GM12878 (cell line): ENCODE measurements around the gene PCDHGA5. TPM values are rescaled to one million over a fixed set of nuclear protein-coding genes. Genes with fewer than 3 reads are reported as not detected.
A peak's percentile ranks its signal among the peaks of the same experiment; 100 is the strongest.

Experiments
- ATAC-seq: fragments of 200-7000 bp; cut with Tn5 transposase; 3 replicates; pipeline ENCODE4 v1.9.1; 2020; ENCODE audit warnings: mild to moderate bottlenecking, moderate library complexity
- BruUV-seq: library from RNA; stranded (reverse); fragments of 400-500 nt; replicated peaks from 2 replicates; lab custom pipeline; 2021; lab: Mats Ljungman, UMichigan
- CTCF ChIA-PET: fragments of 300-600 bp; sonication (Branson Sonifier 250); formaldehyde crosslinking; extraction: SDS; loops from one replicate; lab custom pipeline; 2021; ENCODE audit warnings: inconsistent platforms; lab: Yijun Ruan, JAX
- POLR2A ChIA-PET: fragments of 350-600 bp; formaldehyde crosslinking; extraction: SDS; loops from one replicate; lab custom pipeline; 2021; ENCODE audit warnings: inconsistent platforms; lab: Charles Lee
- RAD21 ChIA-PET: fragments of 300-600 bp; sonication (Branson Sonifier 250); formaldehyde crosslinking; loops from one replicate; lab custom pipeline; 2023; ENCODE audit warnings: antibody characterized with exemption; ENCODE audit not compliant: unreplicated experiment; lab: Charles Lee
- SMC1A ChIA-PET: fragments of 300-600 bp; sonication (Branson Sonifier 250); formaldehyde crosslinking; loops from one replicate; lab custom pipeline; 2023; ENCODE audit not compliant: unreplicated experiment, uncharacterized antibody; lab: Charles Lee
- DNase-seq: peaks from one replicate; pipeline ENCODE4 v3.0.0-alpha.2; 2011; ENCODE audit warnings: low read depth, low spot score
- FAIRE-seq: peaks from 3 replicates; lab custom pipeline; 2011; peaks lifted over from hg19 to GRCh38; lab: Jason Lieb, UNC
- H2AFZ ChIP-seq: 2 replicates; pipeline ENCODE4 v1.6.0; 2011; ENCODE audit warnings: low read depth, low read length, control low read depth; ENCODE audit not compliant: control insufficient read depth
- H3K27ac ChIP-seq: 2 replicates; pipeline ENCODE4 v1.5.1; 2011; ENCODE audit warnings: control low read depth; ENCODE audit not compliant: control insufficient read depth, insufficient read depth
- H3K27me3 ChIP-seq, 2 experiments: replicated peaks in 1 of 2; 2 replicates each; pipeline versions ENCODE4 v1.6.0 to v1.6.1; 2011; ENCODE audit warnings: low read length in 1 of 2; ENCODE audit not compliant: control insufficient read depth in 2 of 2, insufficient read depth in 2 of 2
- H3K36me3 ChIP-seq, 2 experiments: 2 replicates each; pipeline ENCODE4 v1.5.1; 2011; ENCODE audit warnings: low read length in 1 of 2; ENCODE audit not compliant: control insufficient read depth in 2 of 2, insufficient read depth in 2 of 2
- H3K4me1 ChIP-seq: 2 replicates; pipeline ENCODE4 v1.6.1; 2011; ENCODE audit warnings: mild to moderate bottlenecking, low read length, moderate library complexity, mixed read lengths; ENCODE audit not compliant: control insufficient read depth, insufficient read depth
- H3K4me2 ChIP-seq: 2 replicates; pipeline ENCODE4 v1.6.0; 2011; ENCODE audit warnings: control low read depth; ENCODE audit not compliant: control insufficient read depth, insufficient read depth
- H3K4me3 ChIP-seq: fragments of 200-600 bp; sonication (generic); 2 replicates; pipeline ENCODE4 v1.5.1; 2016
- H3K79me2 ChIP-seq: 2 replicates; pipeline ENCODE4 v1.6.0; 2011; ENCODE audit warnings: low read length; ENCODE audit not compliant: control insufficient read depth, insufficient read depth
- H3K9ac ChIP-seq: 2 replicates; pipeline ENCODE4 v1.8.0; 2011; ENCODE audit warnings: low read length, control low read depth, mixed read lengths; ENCODE audit not compliant: control insufficient read depth, insufficient read depth
- H3K9me3 ChIP-seq: replicated peaks from 3 replicates; pipeline ENCODE4 v1.5.1; 2011; ENCODE audit warnings: mild to moderate bottlenecking, low read length; ENCODE audit not compliant: control insufficient read depth, insufficient read depth
- H4K20me1 ChIP-seq: 2 replicates; pipeline ENCODE4 v1.6.0; 2011; ENCODE audit not compliant: control insufficient read depth, insufficient read depth
- ASH2L ChIP-seq: fragments of 300-600, 200-600 bp; sonication (generic); IDR thresholded peaks from 2 replicates; pipeline ENCODE4 v1.6.1; 2017; ENCODE audit warnings: low read depth, mild to moderate bottlenecking, borderline replicate concordance
- CBX5 ChIP-seq: sonication (generic); IDR thresholded peaks from 2 replicates; pipeline ENCODE4 v1.6.1; 2016; ENCODE audit warnings: low read depth, moderate library complexity, mild to moderate bottlenecking, inconsistent platforms
- CTCF ChIP-seq, 3 experiments: IDR thresholded peaks in 2 of 3; conservative IDR thresholded peaks in 1 of 3; 2 replicates each; pipeline ENCODE4 v1.5.1; 2011; ENCODE audit warnings: low read depth in 3 of 3, low read length in 3 of 3, mild to moderate bottlenecking in 3 of 3, control low read depth in 2 of 3, moderate library complexity in 2 of 3, inconsistent platforms in 1 of 3, mixed read lengths in 1 of 3; ENCODE audit not compliant: control insufficient read depth in 2 of 3, insufficient read depth in 1 of 3; ENCODE audit errors: extremely low read depth in 1 of 3
- RAD21 ChIP-seq: IDR thresholded peaks from 2 replicates; pipeline ENCODE4 v1.6.1; 2011; ENCODE audit warnings: mild to moderate bottlenecking, low read depth, low read length, moderate library complexity; ENCODE audit not compliant: insufficient read depth
- WGBS: methylation state at CpG from one replicate; pipeline ENCODE4 v1.1.6; 2016; ENCODE audit warnings: low lambda C conversion rate; ENCODE audit not compliant: insufficient replicate concordance, insufficient coverage; ENCODE audit errors: missing lambda C conversion rate; 5-methylcytosine and 5-hydroxymethylcytosine counted together
- in situ Hi-C: fragments of 300-500 bp; cut with MboI; formaldehyde crosslinking; loops from 9 replicates; pipeline ENCODE4 v1.14.3; 2018; ENCODE audit warnings: mixed read lengths
- intact Hi-C: fragments of 100-400 bp; cut with micrococcal nuclease; formaldehyde crosslinking; loops from one replicate; pipeline ENCODE4 v1.14.2; 2022; ENCODE audit not compliant: unreplicated experiment
- polyA plus RNA-seq, 11 experiments: library from polyadenylated mRNA; depleted of rRNA in 4 of 11; unstranded in 6 of 11; stranded (reverse) in 5 of 11; fragments of >200 nt; fragmentation: Nextera tagmentation in 4 of 11; fragmentation: Illumina TruSeq in 1 of 11; extraction: Ambion mirVana in 4 of 11; extraction: Trizol in 1 of 11; gene quantifications; 1 replicate in 1 of 11; 2 replicates in 10 of 11; pipeline versions ENCODE4 v1.2.1 to v1.2.3, GENCODE V29; 2011 to 2016; ENCODE audit warnings: inconsistent platforms in 2 of 11, missing spikeins in 2 of 11, low read depth in 1 of 11
- total RNA-seq, 4 experiments: library from RNA; depleted of rRNA in 3 of 4; stranded (reverse); fragments of >200 nt in 3 of 4; fragmentation: Illumina TruSeq in 1 of 4; extraction: Trizol in 1 of 4; gene quantifications; 2 replicates each; pipeline versions ENCODE4 v1.2.1 to v1.2.3, GENCODE V29; 2013 to 2021

PCDHGA5 gene
- total and polyA plus RNA-seq, 10 of the 15 experiments (the other 5 are each of a cell fraction or from before 2014, with no cell fraction given), result 0.10 to 0.23 (median 0.16) TPM; not detected in 4

GRCh38 chr5:141359790-141360426 lies 4.1 kb upstream of the PCDHGA5 start, which contains the start of gene PCDHGB2:
Gene PCDHGB2, plus strand, starts transcription at chr5:141359994. Its CDS starts 142 bp downstream, at chr5:141360136.
- no peak within 1 kb of the TSS for H3K27ac ChIP-seq
- intact Hi-C loops, result no loop called here

More at GRCh38 chr5:141359790-141360426, 4.1 kb upstream of the PCDHGA5 start, which contains the start of gene PCDHGB2:
- ChIA-PET POLR2A (no interaction called here), CTCF (interaction anchor here (0.6 to 1.4 kb wide), 5 partner anchors 10 to 204 kb away, joined by 3 to 4 read pairs (median 3); partner anchors contain the start of gene PCDHGB3), RAD21 (no interaction called here), SMC1A (no interaction called here)
- H3K4me3 ChIP-seq, result peak within 1 kb of the TSS; percentile 12
- no peaks in the 10 kb centered on the region for H4K20me1 ChIP-seq
- no peak within 1 kb of the TSS for H2AFZ ChIP-seq
- TF ChIP-seq ASH2L (no peak), RAD21 (peak; percentile 47; the same call in 1 of the 2 replicates), CTCF (IDR thresholded peaks at IDR 0.05 in 2 of 3, conservative IDR thresholded peaks at IDR 0.05 in 1 of 3; ENCODE audit: control insufficient read depth in 2 of 3, extremely low read depth in 1 of 3, insufficient read depth in 1 of 3, low read depth in 3 of 3, low read length in 3 of 3) (peak; percentile 7 to 53 (median 35); a peak in 4 of 6 replicates), CBX5 (0 out of 2 replicates have a peak, but pooled peaks have one; percentile 25)
- no peaks in the 10 kb centered on the region for H3K27me3 ChIP-seq
- WGBS, result 31% methylated on average over 24 of the region's 24 CpGs
- no TSS peak for BruUV-seq
- no peak within 1 kb of the TSS for H3K4me2 ChIP-seq
- no peak within 1 kb of the TSS for H3K9ac ChIP-seq
- H3K36me3 ChIP-seq, result no peaks in the 10 kb centered on the region
- H3K4me1 ChIP-seq, result no peaks in the 10 kb centered on the region
- ATAC-seq (peak; percentile 64), FAIRE-seq (no peak), DNase-seq (no peak)
- in situ Hi-C loops, result no loop called here
- H3K9me3 ChIP-seq, result peaks cover 6% of the 10 kb centered on the region; the same call in 2 of the 3 replicates
- no peaks in the 10 kb centered on the region for H3K79me2 ChIP-seq
